Pancreas (tissue), 10 donors: Measurements from ENCODE around the gene ITPR3. TPM values are rescaled to one million over a fixed set of nuclear protein-coding genes. Genes with fewer than 3 reads are reported as not detected.
A peak's percentile ranks its signal among the peaks of the same experiment; 100 is the strongest.
"Not testable (repeated sequence)": the region's sequence is repeated elsewhere in the genome, so short reads cannot be mapped to it uniquely, and the experiment has no call there.

Experiments used
- ATAC-seq, 4 donors: fragments of 200-7000 bp; cut with Tn5 transposase; one replicate each; pipeline versions ENCODE4 v1.8.0 to v1.9.1; 2020; ENCODE audit warnings: mild to moderate bottlenecking in 4 of 4, moderate library complexity in 4 of 4
- DNase-seq, 6 donors: peaks; one replicate each; pipeline ENCODE4 v3.0.0-alpha.2; 2020
- FAIRE-seq: peaks from 2 replicates; lab custom pipeline; 2012; peaks lifted over from hg19 to GRCh38; lab: Jason Lieb, UNC
- H3K27ac ChIP-seq, 4 donors: fragments of 200-600 bp; sonication (generic); 1 replicate in 3 of 4; 2 replicates in 1 of 4; pipeline versions ENCODE4 v1.5.0 to v1.8.0; 2020
- H3K27me3 ChIP-seq, 4 donors: fragments of 200-600 bp; one replicate each; pipeline ENCODE4 v1.8.0; 2021
- H3K36me3 ChIP-seq, 3 donors: fragments of 200-600 bp; sonication (generic) in 1 of 3; one replicate each; pipeline versions ENCODE4 v1.5.0 to v1.8.0; 2020 to 2021
- H3K4me1 ChIP-seq, 3 donors: fragments of 200-600 bp; one replicate each; pipeline ENCODE4 v1.8.0; 2021
- H3K4me3 ChIP-seq, 4 donors: fragments of 200-600 bp; sonication (generic) in 2 of 4; one replicate each; pipeline versions ENCODE4 v1.5.0 to v1.8.0; 2020 to 2021
- H3K9me3 ChIP-seq, 4 donors: fragments of 200-600 bp; one replicate each; pipeline ENCODE4 v1.8.0; 2021
- WGBS, 2 donors: extraction: QIAGEN DNeasy Blood & Tissue Kit; methylation state at CpG; one replicate each; pipeline ENCODE4 v1.1.7; 2013; 5-methylcytosine and 5-hydroxymethylcytosine counted together
- intact Hi-C, 3 donors: fragments of 100-400 bp; cut with DNase I; formaldehyde crosslinking; loops; one replicate each; pipeline versions ENCODE4 v1.11.1 to v1.14.2; 2022
- polyA plus RNA-seq, 2 donors: library from polyadenylated mRNA; stranded (reverse); fragments of 200-250 nt; gene quantifications; one replicate each; pipeline ENCODE4 v1.2.3, GENCODE V29; 2013
- total RNA-seq, 6 donors: library from RNA; stranded (reverse); fragmentation: NEBNext Ultra II Directional in 4 of 6; extraction: Animal tissue kit (Norgen Biotek cat#: 25700) in 4 of 6; gene quantifications; one replicate each; pipeline versions ENCODE4 v1.2.1 to v1.2.4, GENCODE V29; 2021 to 2023
- TF ChIP-seq, protein P1 (sequence below), 4 donors: fragments of 200-600 bp; sonication (generic) in 3 of 4; IDR thresholded peaks; one replicate each; pipeline versions ENCODE4 v1.5.0 to v1.8.0; 2021; ENCODE audit warnings: antibody characterized with exemption in 4 of 4
- donor health status: healthy with polysubstance abuse.
- donor health status: DM: no; HTN: no; CAD: no; lungs with moderate emphysema.
- donor health status: DM: no; HTN: no; CAD: no.
- donor health status: control.
- donor health status: control.
- donor health status: Bipolar disorder and iron deficiency.
- donor health status: DM: yes; HTN: yes; CAD: no.
- donor health status: DM: no; HTN: no; CAD: no.
- donor health status: DM: no; HTN: no; CAD: no.
- donor health status: DM: yes; HTN: yes; CAD: no.

Gene ITPR3
- total and polyA plus RNA-seq, 8 donors = 9.1 to 20.3 (median 12.9) TPM

DNA sequence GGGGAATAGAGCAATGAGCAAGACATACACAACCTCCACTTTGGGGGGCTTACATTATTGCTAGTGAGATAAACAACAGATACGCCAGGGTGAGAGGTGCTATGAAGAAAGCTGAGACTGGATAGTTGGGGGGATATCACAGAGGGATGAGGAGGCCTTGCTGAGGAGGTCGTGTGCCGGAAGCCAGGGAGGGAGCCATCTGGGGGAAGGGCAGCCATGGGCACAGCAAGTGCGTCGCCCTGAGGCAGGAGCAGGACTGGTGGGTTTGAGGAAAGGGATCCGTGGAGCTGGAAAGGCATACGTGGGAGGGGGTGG lies 28.9 kb upstream of the ITPR3 start:
- no peaks in the 10 kb centered on the region for H3K9me3 ChIP-seq
- no peaks in the 10 kb centered on the region for H3K27me3 ChIP-seq
- whole genome bisulfite sequencing, 2 donors = 90 to 93% methylated on average over 7 of the region's 7 CpGs
- H3K36me3 ChIP-seq = no peaks in the 10 kb centered on the region
- ATAC-seq (no peak), FAIRE-seq (no peak), DNase-seq (no peak)
- H3K4me1 ChIP-seq = peaks cover 12 to 19% (median 14%) of the 10 kb centered on the region in 3 donors
- H3K27ac ChIP-seq = no peak overlapping the region
- H3K4me3 ChIP-seq = no peak overlapping the region
- intact Hi-C loops = loop anchor here in 1 of 3 donors (5.0 kb wide), 1 partner anchor 100 kb away; no protein-coding TSS in a partner anchor
- TF ChIP-seq, protein P1, sequence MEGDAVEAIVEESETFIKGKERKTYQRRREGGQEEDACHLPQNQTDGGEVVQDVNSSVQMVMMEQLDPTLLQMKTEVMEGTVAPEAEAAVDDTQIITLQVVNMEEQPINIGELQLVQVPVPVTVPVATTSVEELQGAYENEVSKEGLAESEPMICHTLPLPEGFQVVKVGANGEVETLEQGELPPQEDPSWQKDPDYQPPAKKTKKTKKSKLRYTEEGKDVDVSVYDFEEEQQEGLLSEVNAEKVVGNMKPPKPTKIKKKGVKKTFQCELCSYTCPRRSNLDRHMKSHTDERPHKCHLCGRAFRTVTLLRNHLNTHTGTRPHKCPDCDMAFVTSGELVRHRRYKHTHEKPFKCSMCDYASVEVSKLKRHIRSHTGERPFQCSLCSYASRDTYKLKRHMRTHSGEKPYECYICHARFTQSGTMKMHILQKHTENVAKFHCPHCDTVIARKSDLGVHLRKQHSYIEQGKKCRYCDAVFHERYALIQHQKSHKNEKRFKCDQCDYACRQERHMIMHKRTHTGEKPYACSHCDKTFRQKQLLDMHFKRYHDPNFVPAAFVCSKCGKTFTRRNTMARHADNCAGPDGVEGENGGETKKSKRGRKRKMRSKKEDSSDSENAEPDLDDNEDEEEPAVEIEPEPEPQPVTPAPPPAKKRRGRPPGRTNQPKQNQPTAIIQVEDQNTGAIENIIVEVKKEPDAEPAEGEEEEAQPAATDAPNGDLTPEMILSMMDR (IDR thresholded peaks at IDR 0.05) = no peak

DNA sequence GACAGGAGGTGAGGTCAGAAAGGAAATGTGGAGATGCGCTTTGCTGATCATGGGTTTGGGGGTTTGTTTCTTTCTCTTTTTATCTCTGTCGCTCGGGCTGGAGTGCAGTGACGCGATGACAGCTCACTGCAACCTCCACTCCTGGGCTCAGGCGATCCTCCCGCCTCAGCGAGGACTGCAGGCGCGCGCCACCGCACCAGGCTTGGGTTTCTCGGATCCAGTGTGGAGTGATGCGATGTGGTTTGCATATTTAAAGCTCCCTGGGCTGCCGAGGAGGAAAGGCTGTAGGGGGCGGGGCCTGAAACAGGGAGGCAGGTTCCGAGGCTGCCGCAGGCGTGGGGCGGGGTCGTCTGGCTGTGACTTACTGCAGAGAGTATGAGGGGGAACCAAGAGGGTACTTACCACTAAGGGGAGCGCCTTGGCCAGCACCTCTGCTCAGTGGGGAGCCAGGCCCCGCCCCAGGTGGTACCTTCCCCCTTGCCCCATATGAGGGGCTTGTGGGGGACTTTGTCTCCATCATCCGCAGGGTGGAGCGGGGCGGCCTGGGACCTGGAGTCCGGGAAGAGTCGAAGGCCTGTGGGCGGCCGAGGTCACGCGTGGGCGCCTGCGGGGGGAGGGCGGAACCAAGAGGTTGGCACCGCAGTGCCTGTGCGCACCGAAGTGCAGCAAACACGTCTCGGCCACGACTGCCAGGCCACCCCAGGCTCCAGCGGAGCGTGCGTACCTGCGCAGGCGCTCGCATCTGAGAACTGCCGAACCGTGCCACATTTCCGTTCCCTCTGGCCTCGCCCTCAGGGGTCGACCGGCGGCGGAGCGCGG lies 28.3 kb upstream of the ITPR3 start:
- Histone ChIP-seq H3K4me1 (peaks cover 12 to 19% (median 14%) of the 10 kb centered on the region in 3 donors), H3K36me3 (no peaks in the 10 kb centered on the region), H3K27me3 (no peaks in the 10 kb centered on the region), H3K4me3 (no peak overlapping the region), H3K27ac (no peak overlapping the region), H3K9me3 (no peaks in the 10 kb centered on the region)
- ATAC-seq = peak in 2 of 4 donors; percentile 10 to 16
- TF ChIP-seq, protein P1 (IDR thresholded peaks at IDR 0.05) = no peak
- WGBS, 2 donors = 45 to 49% methylated on average over 46 to 57 of the region's 57 CpGs
- no peak for FAIRE-seq
- intact Hi-C loops = loop anchor here in 1 of 3 donors (5.0 kb wide), 1 partner anchor 99 kb away; no protein-coding TSS in a partner anchor
- DNase-seq = no peak

DNA sequence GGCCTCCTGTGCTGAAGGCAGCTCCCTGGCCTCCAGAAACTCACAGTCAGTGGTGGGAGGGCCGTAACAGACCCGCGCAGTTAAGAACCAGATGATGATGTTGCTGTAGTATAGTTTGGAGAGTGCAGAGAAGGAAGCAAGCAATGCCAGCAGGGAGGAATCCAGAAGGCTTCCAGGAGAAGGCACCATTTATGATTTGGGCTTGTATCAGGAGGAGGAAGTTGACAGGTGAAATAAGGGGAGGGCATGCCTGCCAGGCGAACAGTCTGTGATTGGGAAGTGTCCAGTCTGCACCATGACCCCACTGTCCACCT lies 27.8 kb upstream of the ITPR3 start:
- ATAC-seq (no peak), FAIRE-seq (no peak), DNase-seq (no peak)
- no peak overlapping the region for H3K27ac ChIP-seq
- no peaks in the 10 kb centered on the region for H3K9me3 ChIP-seq
- no peaks in the 10 kb centered on the region for H3K36me3 ChIP-seq
- intact Hi-C loops = loop anchor here in 1 of 3 donors (5.0 kb wide), 1 partner anchor 99 kb away; no protein-coding TSS in a partner anchor
- WGBS, 2 donors = 26 to 36% methylated on average over 4 of the region's 4 CpGs
- TF ChIP-seq, protein P1 (IDR thresholded peaks at IDR 0.05) = no peak
- no peaks in the 10 kb centered on the region for H3K27me3 ChIP-seq
- H3K4me3 ChIP-seq = no peak overlapping the region
- peaks cover 12 to 19% (median 14%) of the 10 kb centered on the region in 3 donors for H3K4me1 ChIP-seq

DNA sequence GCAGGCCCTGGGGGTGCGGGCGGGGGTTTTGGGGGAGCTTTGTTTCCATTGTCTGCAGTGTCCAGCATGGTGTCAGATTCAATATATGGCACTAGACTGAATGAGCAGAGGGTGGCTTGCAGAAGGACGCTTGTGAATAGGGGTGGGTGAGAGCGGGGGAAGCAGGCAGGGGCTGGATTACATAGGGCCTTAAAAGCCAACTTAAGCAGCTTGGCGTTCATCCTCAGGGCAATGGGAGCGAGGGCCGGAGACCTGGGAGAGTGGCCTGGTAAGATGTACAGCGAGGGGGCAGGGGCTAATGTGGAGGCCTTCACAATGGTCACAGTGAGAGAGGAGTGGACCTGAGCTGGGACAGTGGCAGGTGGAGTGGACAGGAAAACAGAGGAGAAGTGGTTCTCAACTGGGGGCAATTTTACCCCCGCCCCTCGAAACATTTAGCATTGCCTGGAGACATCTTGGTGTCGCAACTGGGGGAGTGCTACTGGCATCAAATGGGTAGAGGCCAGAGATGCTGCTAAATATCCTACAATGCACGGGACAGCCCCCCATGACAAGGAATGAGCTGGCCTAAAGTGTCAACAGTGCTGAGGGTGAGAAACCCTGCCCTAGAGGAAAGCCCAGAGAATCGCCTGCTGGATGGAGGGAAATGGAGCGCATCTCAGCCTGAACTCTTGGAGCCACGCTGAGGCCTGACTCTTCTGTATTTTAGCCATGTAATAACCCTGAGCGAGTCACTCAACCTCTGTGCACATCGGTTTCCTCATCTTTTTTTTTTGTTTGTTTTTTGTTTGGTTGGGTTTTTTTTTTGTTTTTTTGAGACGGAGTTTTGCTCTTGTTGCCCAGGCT lies 25.9 kb upstream of the ITPR3 start:
- FAIRE-seq = no peak
- 82 to 90% methylated on average over 18 of the region's 18 CpGs for WGBS, 2 donors

DNA sequence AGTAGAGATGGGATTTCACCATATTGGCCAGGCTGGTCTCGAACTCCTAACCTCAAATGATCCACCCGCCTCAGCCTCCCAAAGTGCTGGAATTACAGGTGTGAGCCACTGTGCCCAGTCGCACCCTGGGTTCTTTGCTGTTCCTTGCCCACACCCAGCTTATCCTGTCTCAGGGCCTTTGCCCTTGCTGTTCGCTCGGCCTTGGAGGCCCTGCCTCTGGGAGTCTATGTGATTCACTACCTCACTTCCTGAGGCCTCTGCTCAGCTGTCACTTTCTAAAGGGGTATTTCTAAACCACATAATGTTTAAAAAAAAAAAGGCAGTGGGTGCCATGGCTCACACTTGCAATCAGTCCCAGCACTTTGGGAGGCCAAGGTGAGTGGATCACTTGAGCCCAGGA lies 24.2 kb upstream of the ITPR3 start:
- DNase-seq, intact Hi-C loops, H3K4me1 ChIP-seq, H3K27me3 ChIP-seq, H3K9me3 ChIP-seq, H3K27ac ChIP-seq, H3K36me3 ChIP-seq, ATAC-seq, H3K4me3 ChIP-seq, FAIRE-seq: not testable (repeated sequence)
- 74 to 94% methylated on average over 5 of the region's 5 CpGs for WGBS, 2 donors

More for the DNA sequence above, 25.9 kb upstream of the ITPR3 start:
- TF ChIP-seq, protein P1 (IDR thresholded peaks at IDR 0.05) = no peak
- Histone ChIP-seq H3K4me1 (peaks cover 8 to 12% (median 9%) of the 10 kb centered on the region in 3 donors), H3K9me3 (no peaks in the 10 kb centered on the region), H3K27me3 (no peaks in the 10 kb centered on the region), H3K4me3 (no peak overlapping the region), H3K36me3 (no peaks in the 10 kb centered on the region), H3K27ac (no peak overlapping the region)
- ATAC-seq = no peak
- DNase-seq = no peak
- intact Hi-C loops = no loop called here
